A673 (cell line): Measurements from ENCODE around the gene TMEM229B. TPM values are rescaled to one million over a fixed set of nuclear protein-coding genes. Genes with fewer than 3 reads are reported as not detected.

Experiments used
- BruUV-seq: library from RNA; stranded (reverse); fragments of 400-500 nt; replicated peaks from 2 replicates; lab custom pipeline; 2021; lab: Mats Ljungman, UMichigan
- CTCF ChIA-PET: fragments of 300-600 bp; sonication (Branson Sonifier 250); formaldehyde crosslinking; loops from one replicate; lab custom pipeline; 2022; ENCODE audit warnings: antibody characterized with exemption; lab: Charles Lee
- POLR2A ChIA-PET: fragments of 300-600 bp; sonication (Branson Sonifier 250); formaldehyde crosslinking; loops from one replicate; lab custom pipeline; 2022; ENCODE audit warnings: antibody characterized with exemption; ENCODE audit not compliant: low non-redundant PET; lab: Charles Lee
- DNase-seq: peaks from one replicate; pipeline ENCODE4 v3.0.0-alpha.2; 2015; ENCODE audit warnings: low spot score
- H3K27ac ChIP-seq: fragments of 200-600 bp; sonication (generic); 2 replicates; pipeline ENCODE4 v1.5.1; 2016; ENCODE audit warnings: mixed run types, low read depth, mild to moderate bottlenecking, mixed read lengths, antibody characterized with exemption, low read length; ENCODE audit not compliant: poor library complexity, severe bottlenecking
- H3K27me3 ChIP-seq: fragments of 200-600 bp; sonication (generic); replicated peaks from 2 replicates; pipeline ENCODE4 v1.6.1; 2017; ENCODE audit warnings: mixed run types, low read depth, mild to moderate bottlenecking, mixed read lengths, antibody characterized with exemption, low read length; ENCODE audit not compliant: insufficient read depth, poor library complexity
- H3K36me3 ChIP-seq: fragments of 200-600 bp; sonication (generic); 2 replicates; pipeline ENCODE4 v1.6.1; 2016; ENCODE audit warnings: mixed run types, mild to moderate bottlenecking, mixed read lengths, antibody characterized with exemption, low read length; ENCODE audit not compliant: insufficient read depth, poor library complexity, severe bottlenecking
- H3K4me1 ChIP-seq: fragments of 200-600 bp; sonication (generic); 2 replicates; pipeline ENCODE4 v1.6.1; 2017; ENCODE audit warnings: mixed run types, mild to moderate bottlenecking, mixed read lengths, antibody characterized with exemption, low read length; ENCODE audit not compliant: insufficient read depth, poor library complexity, severe bottlenecking
- H3K4me3 ChIP-seq: fragments of 200-600 bp; sonication (generic); 2 replicates; pipeline ENCODE4 v1.5.1; 2016; ENCODE audit warnings: low read depth, mixed run types, mild to moderate bottlenecking, mixed read lengths, low read length; ENCODE audit not compliant: poor library complexity, severe bottlenecking
- H3K9me3 ChIP-seq: fragments of 200-600 bp; sonication (generic); 2 replicates; pipeline ENCODE4 v1.6.1; 2016; ENCODE audit warnings: mixed run types, low read depth, mild to moderate bottlenecking, mixed read lengths, antibody characterized with exemption, low read length; ENCODE audit not compliant: poor library complexity, severe bottlenecking
- EZH2 ChIP-seq: fragments of 200-600 bp; sonication (generic); IDR thresholded peaks from 2 replicates; pipeline ENCODE4 v1.6.1; 2017; ENCODE audit warnings: borderline replicate concordance, low read depth, mild to moderate bottlenecking, mixed read lengths, antibody characterized with exemption, low read length; ENCODE audit not compliant: poor library complexity, severe bottlenecking
- intact Hi-C: fragments of 100-400 bp; cut with micrococcal nuclease; formaldehyde crosslinking; loops from one replicate; pipeline ENCODE4 v1.10.0; 2022; ENCODE audit not compliant: unreplicated experiment
- total RNA-seq: library from RNA; stranded (reverse); gene quantifications from 2 replicates; pipeline ENCODE4 v1.2.3, GENCODE V29; 2021
- TF ChIP-seq, protein P1 (sequence below): fragments of 300-800, 200-600 bp; sonication (generic); conservative IDR thresholded peaks from 2 replicates; pipeline ENCODE4 v1.5.1; 2017; ENCODE audit warnings: low read depth, mild to moderate bottlenecking, antibody characterized with exemption, low read length, moderate library complexity, mixed read lengths

Gene TMEM229B
- total RNA-seq, 1 experiment from 2014 or later: not detected

DNA sequence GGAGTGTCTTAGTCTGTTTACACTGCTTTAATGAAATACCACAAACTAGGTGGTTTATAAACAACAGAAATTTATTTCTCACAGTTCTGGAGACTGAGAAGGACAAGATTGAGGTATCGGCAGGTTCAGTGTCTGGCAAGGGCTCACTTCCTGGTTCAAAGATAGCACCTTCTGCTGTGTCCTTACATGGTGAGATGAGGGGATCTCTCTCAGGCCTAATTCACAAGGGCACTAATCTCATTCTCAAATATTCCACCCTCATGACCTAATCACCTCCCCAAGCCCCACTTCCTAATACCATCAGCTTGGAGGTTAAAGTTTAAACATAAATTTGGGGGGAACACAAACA is 41.5 kb downstream of the TMEM229B start:
- POLR2A ChIA-PET: no interaction called here
- CTCF ChIA-PET: interaction anchor here (1.6 kb wide), 1 partner anchor 124 kb away, joined by 11 read pairs; no protein-coding TSS in a partner anchor
- no peaks in the 10 kb centered on the region for H3K27me3 ChIP-seq
- H3K4me3 ChIP-seq: no peak overlapping the region
- no peak for TF ChIP-seq EZH2
- TF ChIP-seq, protein P1, sequence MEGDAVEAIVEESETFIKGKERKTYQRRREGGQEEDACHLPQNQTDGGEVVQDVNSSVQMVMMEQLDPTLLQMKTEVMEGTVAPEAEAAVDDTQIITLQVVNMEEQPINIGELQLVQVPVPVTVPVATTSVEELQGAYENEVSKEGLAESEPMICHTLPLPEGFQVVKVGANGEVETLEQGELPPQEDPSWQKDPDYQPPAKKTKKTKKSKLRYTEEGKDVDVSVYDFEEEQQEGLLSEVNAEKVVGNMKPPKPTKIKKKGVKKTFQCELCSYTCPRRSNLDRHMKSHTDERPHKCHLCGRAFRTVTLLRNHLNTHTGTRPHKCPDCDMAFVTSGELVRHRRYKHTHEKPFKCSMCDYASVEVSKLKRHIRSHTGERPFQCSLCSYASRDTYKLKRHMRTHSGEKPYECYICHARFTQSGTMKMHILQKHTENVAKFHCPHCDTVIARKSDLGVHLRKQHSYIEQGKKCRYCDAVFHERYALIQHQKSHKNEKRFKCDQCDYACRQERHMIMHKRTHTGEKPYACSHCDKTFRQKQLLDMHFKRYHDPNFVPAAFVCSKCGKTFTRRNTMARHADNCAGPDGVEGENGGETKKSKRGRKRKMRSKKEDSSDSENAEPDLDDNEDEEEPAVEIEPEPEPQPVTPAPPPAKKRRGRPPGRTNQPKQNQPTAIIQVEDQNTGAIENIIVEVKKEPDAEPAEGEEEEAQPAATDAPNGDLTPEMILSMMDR: no peak
- H3K4me1 ChIP-seq: no peaks in the 10 kb centered on the region
- BruUV-seq: no TSS peak
- no peak overlapping the region for H3K27ac ChIP-seq
- no peaks in the 10 kb centered on the region for H3K36me3 ChIP-seq
- intact Hi-C loops: no loop called here
- no peaks in the 10 kb centered on the region for H3K9me3 ChIP-seq
- DNase-seq: no peak

DNA sequence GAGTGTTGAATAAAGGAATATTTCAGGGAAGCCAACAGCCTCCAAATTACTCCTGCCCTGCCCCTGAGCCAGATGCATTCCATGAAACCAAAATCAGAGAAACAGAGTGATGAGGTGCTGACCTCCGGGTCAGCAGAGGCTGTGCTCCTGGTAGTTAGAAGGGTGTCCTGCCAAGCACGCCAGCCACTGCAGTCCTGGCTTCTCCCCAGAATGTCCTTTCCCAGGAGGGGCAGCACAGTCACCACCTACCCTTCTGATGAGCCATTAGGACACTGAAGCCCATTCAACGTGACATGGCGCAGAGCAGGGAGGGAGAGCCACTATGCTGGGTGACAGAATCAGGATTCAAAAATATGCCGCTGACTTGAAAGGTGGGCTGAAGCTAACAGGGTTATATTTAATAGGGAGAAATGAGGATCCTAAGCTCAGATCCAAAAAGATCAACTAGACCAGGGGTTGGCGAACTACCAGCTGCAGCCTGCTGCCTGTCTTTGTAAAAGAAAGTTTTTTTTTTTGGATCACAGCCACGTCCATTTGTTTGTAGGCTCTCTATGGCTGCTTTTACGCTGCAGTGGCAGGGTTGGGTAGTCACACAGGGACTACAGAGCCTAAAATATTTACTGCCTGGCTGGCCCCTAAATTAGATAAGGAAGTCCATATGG is 42.0 kb downstream of the TMEM229B start:
- H3K4me1 ChIP-seq: no peaks in the 10 kb centered on the region
- H3K9me3 ChIP-seq: no peaks in the 10 kb centered on the region
- H3K27me3 ChIP-seq: no peaks in the 10 kb centered on the region
- no peak overlapping the region for H3K4me3 ChIP-seq
- ChIA-PET POLR2A (no interaction called here), CTCF (interaction anchor here (0.7 kb wide), 1 partner anchor 78 kb away, joined by 3 read pairs; no protein-coding TSS in a partner anchor)
- BruUV-seq: no TSS peak
- TF ChIP-seq, protein P1: no peak
- TF ChIP-seq EZH2: no peak
- intact Hi-C loops: no loop called here
- no peak overlapping the region for H3K27ac ChIP-seq
- no peaks in the 10 kb centered on the region for H3K36me3 ChIP-seq
- peak; percentile 21 for DNase-seq

DNA sequence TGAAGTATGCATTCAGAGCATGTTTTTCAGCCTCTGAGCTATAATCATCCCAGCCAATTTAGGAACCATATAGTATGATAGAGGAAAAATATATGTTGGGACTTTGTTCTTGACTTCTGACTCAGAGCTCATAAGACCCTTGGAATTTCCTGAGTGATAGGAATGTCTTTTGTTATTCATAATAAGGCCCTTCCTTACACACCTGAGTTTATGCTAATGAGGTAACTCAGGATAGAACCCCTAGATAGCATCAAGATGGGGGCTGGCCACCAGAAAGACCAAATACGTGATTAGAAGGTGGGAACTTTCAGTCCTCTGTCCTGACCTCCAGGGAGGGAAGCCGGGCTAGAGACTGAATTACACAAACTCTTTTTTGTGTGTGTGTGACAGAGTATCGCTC is 44.1 kb downstream of the TMEM229B start:
- DNase-seq: no peak
- no peaks in the 10 kb centered on the region for H3K4me1 ChIP-seq
- no peaks in the 10 kb centered on the region for H3K27me3 ChIP-seq
- POLR2A ChIA-PET: no interaction called here
- CTCF ChIA-PET: no interaction called here
- H3K9me3 ChIP-seq: no peaks in the 10 kb centered on the region
- TF ChIP-seq, protein P1: no peak
- intact Hi-C loops: no loop called here
- no TSS peak for BruUV-seq
- no peaks in the 10 kb centered on the region for H3K36me3 ChIP-seq
- H3K27ac ChIP-seq: no peak overlapping the region
- H3K4me3 ChIP-seq: no peak overlapping the region
